GM19397 (cell line): Measurements from ENCODE around the gene TLE1.

ENCODE experiments used
- ATAC-seq: cut with Tn5 transposase; IDR thresholded peaks from one replicate; pipeline ENCODE4 v1.9.1; 2021; ENCODE audit warnings: mild to moderate bottlenecking, moderate library complexity; ENCODE audit not compliant: unreplicated experiment

TLE1 gene

GRCh38 chr9:81584099-81584498, 105.2 kb downstream of the TLE1 start:
- ATAC-seq = no peak

GRCh38 chr9:81581986-81582385, 107.4 kb downstream of the TLE1 start:
- ATAC-seq = no peak

GRCh38 chr9:81579381-81579780, 110.0 kb downstream of the TLE1 start:
- no peak for ATAC-seq

- no peak for ATAC-seq
These were observed 110.7 kb downstream of the TLE1 start for GRCh38 chr9:81578606-81579005.

- no peak for ATAC-seq
These were observed 113.4 kb downstream of the TLE1 start for GRCh38 chr9:81575956-81576355.

GRCh38 chr9:81574405-81574804, 114.9 kb downstream of the TLE1 start:
- ATAC-seq = no peak

- ATAC-seq = no peak
These were observed 115.7 kb downstream of the TLE1 start for GRCh38 chr9:81573415-81574321.

GRCh38 chr9:81570083-81570482, 119.3 kb downstream of the TLE1 start:
- ATAC-seq = no peak

- ATAC-seq = no peak
These were observed 123.2 kb downstream of the TLE1 start for GRCh38 chr9:81566074-81566698.

- ATAC-seq = no peak
These were observed 123.7 kb downstream of the TLE1 start for GRCh38 chr9:81565609-81566008.

GRCh38 chr9:81565144-81565543, 124.2 kb downstream of the TLE1 start:
- no peak for ATAC-seq

- ATAC-seq = no peak
These were observed 124.7 kb downstream of the TLE1 start for GRCh38 chr9:81564632-81565031.

- no peak for ATAC-seq
These were observed 125.6 kb downstream of the TLE1 start for GRCh38 chr9:81563739-81564138.

GRCh38 chr9:81563020-81563407, 126.3 kb downstream of the TLE1 start:
- ATAC-seq = no peak

- no peak for ATAC-seq
These were observed 126.9 kb downstream of the TLE1 start for GRCh38 chr9:81562231-81563019.

GRCh38 chr9:81560851-81561732, 128.3 kb downstream of the TLE1 start:
- no peak for ATAC-seq

GRCh38 chr9:81559709-81560108, 129.6 kb downstream of the TLE1 start:
- no peak for ATAC-seq

GRCh38 chr9:81559197-81559596, 130.2 kb downstream of the TLE1 start:
- ATAC-seq = no peak

GRCh38 chr9:81558091-81558830, 131.1 kb downstream of the TLE1 start:
- no peak for ATAC-seq
